GM21360 (cell line): ENCODE data around the gene GTF2I.
"Not testable (repeated sequence)": the region's sequence is repeated elsewhere in the genome, so short reads cannot be mapped to it uniquely, and the experiment has no call there.

Source experiments
- ATAC-seq: cut with Tn5 transposase; IDR thresholded peaks from one replicate; pipeline ENCODE4 v1.9.1; 2021; ENCODE audit warnings: mild to moderate bottlenecking, moderate library complexity; ENCODE audit not compliant: unreplicated experiment

The GTF2I gene

DNA sequence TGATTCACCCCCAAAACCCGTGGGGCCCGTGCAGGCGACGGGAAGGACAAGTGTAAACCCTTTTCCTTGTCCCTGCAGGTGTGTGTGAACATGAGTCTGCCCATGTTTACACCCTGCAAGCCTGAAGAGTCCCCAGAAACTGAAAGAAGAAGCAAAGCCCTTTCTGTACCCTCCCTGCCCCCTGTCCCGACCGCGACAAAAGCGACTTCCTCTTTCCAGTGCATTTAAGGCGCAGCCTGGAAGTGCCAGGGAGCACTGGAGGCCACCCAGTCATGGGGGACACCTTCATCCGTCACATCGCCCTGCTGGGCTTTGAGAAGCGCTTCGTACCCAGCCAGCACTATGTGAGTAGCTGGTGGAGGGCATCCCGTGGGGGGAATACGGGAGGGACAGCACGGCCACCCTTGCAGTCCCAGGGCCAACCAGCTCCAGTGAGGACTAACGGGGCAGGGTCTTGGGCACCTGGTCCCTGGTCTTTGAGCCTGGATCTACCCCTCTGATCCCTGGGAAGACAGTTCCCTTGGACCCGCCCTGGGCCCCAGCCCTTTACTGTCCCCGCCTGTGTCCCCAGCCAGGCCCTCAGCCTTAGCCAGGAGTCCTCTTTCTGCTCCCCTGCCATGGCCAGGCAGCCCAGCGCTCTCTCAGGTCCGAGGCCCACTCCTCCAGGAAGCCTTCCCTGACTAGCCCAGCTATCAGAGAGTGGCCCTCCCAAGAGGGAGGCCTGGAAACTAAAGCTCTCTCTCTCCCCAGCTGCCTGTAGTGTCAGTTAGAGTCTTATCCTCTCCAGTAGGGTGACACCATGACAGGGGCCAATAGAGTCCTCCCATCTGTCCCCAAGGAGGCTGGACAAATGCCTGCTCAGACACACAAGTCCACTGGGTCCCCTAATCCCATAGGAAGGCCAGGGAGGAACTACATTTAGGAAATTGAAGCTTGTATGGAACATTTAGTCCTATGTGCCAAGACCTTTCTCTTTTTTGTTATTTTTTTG lies 116.5 kb downstream of the GTF2I start, which contains the start of gene NCF1:
TSS of gene NCF1 (plus strand) at position 252 of the 991 bp plus-strand sequence. CDS start at position 273, 21 bp downstream.
- ATAC-seq = peak; percentile 75

DNA sequence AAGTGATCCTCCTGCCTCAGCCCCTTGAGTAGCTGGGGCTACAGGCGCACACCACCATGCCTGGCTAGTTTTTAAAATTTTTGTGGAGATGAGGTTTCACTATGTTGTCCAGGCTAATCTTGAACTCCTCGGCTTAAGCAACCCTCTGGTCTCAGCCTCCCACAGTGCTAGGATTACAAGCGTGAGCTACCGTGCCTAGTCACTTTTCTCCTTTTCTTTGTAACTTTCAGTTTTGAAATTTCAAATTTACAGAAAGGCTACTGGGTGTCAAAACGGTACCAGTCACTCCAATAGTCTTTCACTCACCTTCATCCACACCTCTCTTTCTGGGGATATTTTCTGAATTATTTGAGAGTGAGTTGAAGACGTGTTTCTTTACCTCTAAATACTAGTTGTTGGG lies 117.6 kb downstream of the GTF2I start:
- ATAC-seq = not testable (repeated sequence)

DNA sequence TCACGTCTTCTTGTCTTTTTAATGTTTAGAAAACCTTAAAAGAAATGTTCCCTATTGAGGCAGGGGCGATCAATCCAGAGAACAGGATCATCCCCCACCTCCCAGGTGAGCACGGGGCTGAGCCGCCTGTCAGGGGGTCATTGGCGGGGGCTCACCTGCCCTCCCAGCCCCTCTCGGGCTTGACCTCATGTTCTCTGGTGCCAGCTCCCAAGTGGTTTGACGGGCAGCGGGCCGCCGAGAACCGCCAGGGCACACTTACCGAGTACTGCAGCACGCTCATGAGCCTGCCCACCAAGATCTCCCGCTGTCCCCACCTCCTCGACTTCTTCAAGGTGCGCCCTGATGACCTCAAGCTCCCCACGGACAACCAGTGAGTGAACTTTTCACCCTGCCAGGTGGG lies 121.5 kb downstream of the GTF2I start:
- ATAC-seq = not testable (repeated sequence)

DNA sequence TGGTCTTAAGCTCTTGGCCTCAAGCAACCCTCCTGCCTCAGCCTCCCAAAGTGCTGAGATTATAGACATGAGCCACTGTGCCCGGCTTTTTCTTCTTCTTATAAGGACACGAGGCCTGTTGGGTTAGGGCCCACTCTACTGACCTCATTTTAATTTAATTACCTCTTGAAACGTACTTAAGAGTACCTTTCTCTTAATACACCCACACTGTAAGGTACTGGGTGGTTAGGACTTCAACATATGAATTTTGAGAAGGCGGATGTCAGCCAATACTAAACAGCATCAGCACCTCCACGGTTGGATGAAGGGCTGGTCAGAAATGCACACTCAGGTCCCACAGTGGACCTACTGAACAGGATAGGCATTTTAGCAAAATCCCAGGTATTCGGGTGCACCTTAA lies 124.2 kb downstream of the GTF2I start:
- not testable (repeated sequence) for ATAC-seq

DNA sequence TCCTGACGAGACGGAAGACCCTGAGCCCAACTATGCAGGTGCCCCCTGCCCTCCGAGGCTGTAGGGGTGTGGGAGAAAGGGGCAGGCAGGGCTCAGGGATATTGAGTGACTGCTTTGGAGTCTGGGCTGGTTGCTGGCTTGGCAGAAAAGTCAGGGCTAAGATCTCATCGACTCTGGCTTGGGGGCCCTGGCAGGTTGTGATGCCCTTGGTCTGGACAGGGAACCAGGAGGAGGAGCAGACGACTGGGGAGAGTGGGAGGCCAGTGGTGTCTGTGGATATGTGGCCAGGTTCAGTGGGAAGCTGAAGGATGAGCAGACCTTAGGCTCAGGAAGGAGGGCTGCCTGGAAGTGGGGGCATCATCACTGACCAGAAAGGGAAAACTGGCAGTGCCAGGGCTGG lies 126.1 kb downstream of the GTF2I start:
- ATAC-seq = not testable (repeated sequence)

DNA sequence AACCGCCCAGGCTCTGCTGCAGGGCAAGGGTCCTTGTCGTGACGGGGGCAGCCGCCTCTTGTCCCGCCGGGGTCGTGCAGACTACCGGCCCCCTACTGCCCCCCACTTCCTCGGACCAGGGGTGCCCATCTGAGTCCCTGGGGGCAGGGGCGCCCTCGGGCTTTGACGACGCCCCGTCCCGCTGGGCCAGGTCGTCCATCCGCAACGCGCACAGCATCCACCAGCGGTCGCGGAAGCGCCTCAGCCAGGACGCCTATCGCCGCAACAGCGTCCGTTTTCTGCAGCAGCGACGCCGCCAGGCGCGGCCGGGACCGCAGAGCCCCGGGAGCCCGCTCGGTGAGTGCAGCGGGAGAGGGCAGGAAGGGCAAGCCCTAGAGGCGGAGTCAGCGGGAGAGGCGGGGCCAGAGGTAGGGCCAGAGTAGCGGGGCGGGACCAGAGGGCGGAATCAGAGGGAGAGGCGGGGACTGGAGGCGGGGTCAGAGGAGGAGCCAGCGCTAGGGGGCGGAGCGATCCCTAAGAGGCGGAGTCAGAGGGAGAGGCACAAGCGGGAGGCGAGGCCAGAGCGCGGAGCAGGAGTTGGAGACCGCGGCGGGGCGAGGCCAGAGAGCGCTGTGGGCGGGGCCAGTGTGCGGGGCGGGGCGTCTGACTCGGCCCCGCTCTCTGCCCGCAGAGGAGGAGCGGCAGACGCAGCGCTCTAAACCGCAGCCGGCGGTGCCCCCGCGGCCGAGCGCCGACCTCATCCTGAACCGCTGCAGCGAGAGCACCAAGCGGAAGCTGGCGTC lies 131.0 kb downstream of the GTF2I start:
- ATAC-seq = peak; percentile 83

DNA sequence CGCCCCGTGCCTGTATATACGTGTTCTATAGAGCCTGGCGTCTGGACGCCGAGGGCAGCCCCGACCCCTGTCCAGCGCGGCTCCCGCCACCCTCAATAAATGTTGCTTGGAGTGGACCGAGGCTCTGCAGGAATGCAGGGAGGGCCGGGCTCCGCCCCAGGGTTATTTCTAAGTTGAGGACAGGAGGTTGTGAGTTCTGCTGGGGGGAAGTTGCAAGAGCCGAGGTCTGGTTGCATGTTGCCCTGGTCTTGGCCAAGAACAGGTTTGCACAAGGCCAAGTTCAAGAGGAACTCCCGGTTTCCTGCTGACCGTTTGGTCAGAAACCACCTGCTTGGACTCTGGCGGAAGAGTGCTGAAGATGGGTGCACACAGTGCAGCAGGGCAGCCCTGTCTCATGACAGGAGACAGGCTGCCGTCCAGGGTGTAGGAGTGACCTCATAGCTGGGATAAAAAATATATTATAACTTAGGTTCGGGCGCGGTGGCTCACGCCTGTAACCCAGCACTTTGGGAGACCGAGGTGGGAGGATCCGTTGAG lies 131.8 kb downstream of the GTF2I start:
- not testable (repeated sequence) for ATAC-seq

DNA sequence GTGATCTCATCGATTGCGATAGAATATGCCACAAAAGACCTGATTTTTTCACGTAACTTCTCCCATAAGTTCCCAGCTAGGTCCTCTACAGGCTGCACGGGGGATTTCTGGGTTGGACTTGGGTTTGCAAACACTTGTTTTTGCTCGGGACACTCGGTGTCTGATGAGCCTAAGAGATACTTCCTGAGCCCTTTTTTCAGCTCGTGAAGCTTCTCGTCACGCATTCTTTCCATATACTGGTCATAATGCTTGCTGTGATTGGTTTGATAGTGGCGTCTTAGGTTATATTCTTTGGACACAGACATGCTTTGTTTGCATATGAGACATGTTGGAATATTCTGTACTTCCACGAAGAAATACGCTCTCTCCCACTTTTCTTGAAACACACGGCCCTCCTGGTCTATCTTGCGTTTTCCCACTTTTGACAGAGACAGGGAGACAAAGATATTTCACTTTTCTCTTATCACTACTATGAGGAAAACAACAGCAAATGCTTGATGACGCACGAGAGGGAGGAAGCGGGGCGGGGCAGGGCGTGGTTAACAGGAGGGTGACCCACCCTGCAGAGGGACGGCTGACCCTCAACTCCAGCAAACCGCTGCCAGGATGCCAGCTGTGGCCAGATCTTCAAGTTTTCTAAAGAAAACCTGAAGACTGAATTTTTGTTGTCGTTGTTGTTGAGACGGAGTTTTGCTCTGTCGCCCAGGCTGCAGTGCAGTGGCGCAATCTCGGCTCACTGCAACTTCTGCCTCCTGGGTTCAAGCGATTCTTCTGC lies 140.5 kb downstream of the GTF2I start:
- not testable (repeated sequence) for ATAC-seq

DNA sequence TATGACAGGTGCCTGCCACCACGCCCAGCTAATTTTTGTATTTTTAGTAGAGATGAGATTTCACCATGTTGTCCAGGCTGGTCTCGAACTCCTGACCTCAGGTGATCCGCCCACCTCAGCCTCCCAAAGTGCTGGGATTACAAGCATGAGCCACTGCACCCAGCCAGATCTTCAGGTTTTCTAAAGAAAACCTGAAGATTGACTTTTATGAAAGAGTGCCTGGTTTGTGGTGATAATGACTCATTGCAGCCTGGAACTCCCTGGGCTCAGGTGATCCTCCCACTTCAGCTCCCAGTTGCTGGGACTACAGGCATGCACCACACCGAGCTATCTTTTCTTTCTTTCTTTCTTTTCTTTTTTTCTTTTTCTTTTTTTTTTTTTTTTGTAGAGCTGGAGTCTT lies 141.1 kb downstream of the GTF2I start:
- ATAC-seq = not testable (repeated sequence)
